CD4-positive, alpha-beta T cell treated with Interleukin-15 for 4 hours (primary cell): Measurements from ENCODE around the gene ZNF526.

Source experiments
- DNase-seq: peaks from one replicate; pipeline ENCODE4 v3.0.0-alpha.2; 2020; ENCODE audit warnings: low spot score

The ZNF526 gene

DNA sequence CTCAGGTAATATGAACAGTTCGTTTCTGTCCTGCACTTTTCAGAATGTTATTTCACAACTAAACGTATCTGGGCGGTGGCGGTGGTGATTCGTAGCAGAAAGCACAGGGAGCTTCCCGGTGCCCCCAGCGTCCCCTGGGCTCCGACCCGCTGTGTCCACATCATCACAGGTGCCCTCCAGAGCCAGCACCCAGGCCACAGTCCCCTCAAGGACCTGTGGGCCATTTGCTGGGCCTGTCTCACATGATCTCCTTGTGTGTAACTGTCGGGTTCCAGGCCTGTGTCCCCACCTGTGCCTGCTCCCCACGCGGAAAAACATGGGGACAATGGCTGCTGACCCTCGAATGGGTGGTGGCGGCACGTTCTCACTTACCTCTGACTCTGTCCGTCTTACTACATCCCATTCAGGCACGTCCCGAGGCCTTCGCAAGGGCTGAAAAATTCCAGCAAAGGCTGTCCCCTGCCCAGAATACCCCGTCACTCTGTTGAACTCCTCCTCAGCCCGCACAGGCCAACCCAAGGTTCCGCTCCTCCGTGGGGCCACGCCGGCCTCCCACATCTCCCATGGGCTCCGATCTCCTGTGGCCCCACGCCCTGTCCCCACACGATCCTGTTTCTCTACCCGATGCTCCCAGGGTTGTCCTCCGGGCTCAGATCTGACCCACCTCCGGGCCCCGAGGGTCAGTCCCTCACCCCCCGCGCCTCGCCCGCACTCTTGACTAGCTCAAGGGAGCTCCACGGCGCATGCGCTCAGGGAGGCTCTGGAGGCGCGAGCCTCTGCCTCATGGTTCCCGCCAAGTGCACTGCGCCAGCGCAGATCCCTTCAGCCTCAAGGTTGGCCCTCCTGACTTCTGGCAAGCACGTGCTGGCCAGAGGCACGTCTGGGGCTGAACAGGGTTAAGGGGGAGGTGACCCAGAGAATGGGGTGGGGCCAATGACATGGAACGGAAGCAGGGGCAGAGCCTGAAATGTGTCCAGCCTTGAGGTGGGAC, 23.8 kb upstream of the ZNF526 start:
- no peak for DNase-seq

DNA sequence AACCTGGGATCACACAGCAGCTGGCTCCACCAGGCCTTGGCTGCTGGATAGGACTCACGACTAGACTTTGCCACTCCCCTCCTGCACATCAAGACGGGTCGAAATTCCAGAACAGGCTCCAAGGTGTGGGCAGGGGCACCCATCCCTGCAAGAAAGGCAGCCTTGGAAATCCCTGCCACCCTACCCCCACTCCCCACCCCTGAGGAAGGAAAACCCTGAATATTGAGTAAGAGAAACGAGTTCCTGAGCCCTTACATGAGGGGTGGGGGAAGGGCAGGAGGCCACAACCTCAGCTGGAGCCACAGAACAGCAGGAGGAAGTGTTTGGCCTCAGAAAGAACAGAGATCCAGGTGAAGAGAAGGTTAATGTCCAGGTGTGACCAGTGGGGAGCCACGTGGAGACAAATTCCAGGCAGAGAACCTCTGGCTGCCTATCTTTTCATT, 22.7 kb upstream of the ZNF526 start:
- DNase-seq, result no peak

GRCh38 chr19:42198676-42199439, 21.3 kb upstream of the ZNF526 start:
- peak; percentile 80 for DNase-seq

GRCh38 chr19:42199440-42200115, 20.5 kb upstream of the ZNF526 start:
- DNase-seq, result peak; percentile 67

DNA sequence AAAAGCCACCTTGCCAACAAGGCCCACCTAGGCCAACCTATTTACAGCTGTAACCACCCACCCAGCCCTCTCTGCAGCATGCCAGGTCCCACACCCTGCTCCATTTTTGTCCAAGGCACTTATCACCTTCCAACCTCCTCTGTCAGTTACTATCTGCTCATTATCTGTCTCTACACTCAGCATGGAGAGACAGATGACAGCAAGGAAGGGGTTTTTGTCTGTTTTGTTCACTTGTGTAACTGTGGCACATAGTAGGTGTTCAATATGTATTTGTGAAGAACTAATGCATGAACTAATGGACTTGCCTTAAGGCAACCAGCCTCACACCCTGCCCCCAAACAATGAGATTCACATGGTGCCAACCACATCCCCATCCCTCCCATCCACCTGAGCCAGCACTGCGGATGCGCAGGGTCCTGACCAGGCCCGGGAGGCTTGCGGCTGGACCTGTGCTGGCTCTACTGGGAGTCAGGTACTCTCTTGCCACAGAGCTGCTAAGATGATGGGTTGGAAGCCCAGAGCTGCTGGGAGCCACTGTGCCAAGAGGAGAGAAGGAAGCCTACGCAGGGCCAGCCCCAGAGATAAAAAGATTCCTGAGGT, 19.9 kb upstream of the ZNF526 start:
- DNase-seq, result no peak

- peak; percentile 62 for DNase-seq
These were observed 18.4 kb upstream of the ZNF526 start for GRCh38 chr19:42201489-42202289.

- no peak for DNase-seq
These were observed 17.7 kb upstream of the ZNF526 start for GRCh38 chr19:42202290-42202880.

GRCh38 chr19:42203700-42204099, 16.4 kb upstream of the ZNF526 start:
- DNase-seq, result no peak

DNA sequence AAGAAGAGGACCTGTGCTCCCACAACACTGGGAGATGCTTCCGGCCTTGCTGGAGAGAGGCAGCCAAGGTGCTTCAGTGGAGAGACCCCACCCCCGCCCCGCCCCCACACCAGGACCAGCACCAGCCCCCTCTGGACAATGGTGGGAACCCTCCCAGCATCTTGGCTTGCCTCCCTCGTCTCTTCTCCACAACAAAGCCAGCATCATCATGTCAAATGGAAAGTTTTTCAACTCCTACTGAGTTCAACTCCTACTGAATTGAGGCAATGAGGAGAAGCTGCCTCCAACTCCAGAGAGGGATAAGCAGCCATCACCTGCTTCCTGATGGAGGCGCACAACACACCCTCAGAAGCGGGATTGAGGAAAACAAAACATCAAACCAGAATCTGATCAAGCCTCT, 15.4 kb upstream of the ZNF526 start:
- DNase-seq, result no peak

DNA sequence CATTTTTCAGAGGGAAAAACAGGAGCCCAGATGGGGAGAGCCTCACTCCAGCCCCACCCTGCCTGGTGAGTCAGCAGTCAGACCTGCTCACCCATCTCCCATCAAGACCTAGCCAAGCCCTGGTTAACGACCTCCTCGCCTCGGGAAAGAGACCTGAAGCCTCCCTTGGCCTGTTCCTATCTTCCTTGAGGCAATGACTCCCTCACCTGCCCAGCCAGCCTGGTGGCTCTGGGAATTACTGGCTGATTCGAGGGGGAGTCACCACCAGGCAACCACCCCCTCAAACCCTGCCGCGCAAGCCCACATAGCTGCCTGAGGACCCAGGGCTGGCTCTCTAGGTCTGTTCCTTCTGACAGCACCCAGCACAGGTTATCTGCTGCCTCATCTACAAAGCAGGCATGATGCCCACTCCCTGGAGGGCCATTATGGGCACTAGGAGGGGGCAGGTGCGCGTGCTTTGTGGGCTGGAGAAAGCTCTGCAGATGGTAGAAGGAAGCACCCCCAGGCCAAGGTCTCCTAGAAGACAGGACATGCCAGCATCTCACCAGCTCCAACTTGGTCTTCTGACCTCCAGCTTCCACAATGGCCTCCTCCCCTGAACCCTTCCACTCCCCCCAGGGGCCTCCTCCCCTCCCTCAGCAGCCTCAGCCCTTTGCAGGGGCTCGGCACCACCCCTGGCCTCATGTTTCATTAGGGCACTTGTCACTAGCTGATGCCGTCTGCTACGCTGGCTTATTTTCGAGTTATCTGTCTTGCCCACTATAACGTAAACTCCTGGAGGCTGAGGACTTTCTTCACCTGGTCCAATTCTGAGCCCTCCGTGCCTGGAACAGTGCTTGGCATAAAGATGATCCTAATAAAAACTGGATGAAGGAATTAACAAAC, 13.0 kb upstream of the ZNF526 start:
- no peak for DNase-seq

GRCh38 chr19:42207767-42208271, 12.3 kb upstream of the ZNF526 start:
- peak; percentile 37 for DNase-seq

GRCh38 chr19:42208612-42209011, 11.5 kb upstream of the ZNF526 start:
- DNase-seq, result no peak

DNA sequence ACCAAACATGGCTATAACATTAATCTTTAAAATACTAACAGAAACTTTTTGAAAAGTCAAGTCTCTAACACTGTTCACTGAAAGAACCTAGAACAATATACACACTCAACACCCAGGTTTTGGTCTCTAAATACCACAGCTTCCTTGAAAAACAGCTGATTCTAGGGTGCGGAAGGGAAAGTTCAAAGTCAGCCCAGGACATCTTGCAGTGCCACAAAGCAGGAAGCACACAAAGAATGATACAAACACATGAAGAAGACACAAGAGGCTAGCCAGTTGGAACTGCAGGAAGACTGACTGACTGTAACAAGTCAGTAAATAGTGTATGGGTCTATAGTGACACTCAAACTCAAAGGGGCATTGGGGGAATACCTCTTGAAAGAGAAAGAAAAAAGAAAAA, 7.2 kb upstream of the ZNF526 start:
- DNase-seq, result no peak

DNA sequence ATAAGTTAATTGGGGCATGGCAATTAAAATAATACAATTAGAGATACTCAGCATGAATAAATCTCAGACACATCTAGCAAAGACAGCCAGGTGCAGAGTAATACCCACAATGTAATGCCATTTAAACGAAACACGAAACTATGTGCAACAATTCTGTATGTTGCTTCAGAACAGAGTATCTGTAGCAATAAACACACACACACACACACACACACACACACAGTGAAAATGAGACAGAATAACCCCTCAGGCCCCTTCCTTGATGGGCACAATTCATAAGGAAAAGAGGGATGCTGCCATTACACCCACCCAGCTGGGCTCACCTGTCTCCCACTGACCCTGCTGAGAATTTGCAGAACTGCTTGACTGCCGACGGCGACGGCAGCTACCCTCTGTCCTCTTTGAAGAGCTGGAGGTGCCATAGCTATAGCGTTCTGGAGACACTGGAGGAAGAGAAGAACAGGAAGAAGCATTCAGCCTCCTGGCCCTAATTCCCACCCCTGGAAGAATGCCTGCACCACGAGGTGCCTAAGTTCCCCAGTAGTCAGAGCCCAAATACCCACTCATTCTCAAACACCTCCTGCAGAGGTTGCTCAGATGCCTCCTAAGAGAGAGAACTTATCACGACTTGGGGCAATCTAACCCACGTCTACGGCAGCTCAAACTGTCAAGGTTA, 5.2 kb upstream of the ZNF526 start:
- no peak for DNase-seq

GRCh38 chr19:42216653-42217519, 3.2 kb upstream of the ZNF526 start:
- DNase-seq, result no peak

DNA sequence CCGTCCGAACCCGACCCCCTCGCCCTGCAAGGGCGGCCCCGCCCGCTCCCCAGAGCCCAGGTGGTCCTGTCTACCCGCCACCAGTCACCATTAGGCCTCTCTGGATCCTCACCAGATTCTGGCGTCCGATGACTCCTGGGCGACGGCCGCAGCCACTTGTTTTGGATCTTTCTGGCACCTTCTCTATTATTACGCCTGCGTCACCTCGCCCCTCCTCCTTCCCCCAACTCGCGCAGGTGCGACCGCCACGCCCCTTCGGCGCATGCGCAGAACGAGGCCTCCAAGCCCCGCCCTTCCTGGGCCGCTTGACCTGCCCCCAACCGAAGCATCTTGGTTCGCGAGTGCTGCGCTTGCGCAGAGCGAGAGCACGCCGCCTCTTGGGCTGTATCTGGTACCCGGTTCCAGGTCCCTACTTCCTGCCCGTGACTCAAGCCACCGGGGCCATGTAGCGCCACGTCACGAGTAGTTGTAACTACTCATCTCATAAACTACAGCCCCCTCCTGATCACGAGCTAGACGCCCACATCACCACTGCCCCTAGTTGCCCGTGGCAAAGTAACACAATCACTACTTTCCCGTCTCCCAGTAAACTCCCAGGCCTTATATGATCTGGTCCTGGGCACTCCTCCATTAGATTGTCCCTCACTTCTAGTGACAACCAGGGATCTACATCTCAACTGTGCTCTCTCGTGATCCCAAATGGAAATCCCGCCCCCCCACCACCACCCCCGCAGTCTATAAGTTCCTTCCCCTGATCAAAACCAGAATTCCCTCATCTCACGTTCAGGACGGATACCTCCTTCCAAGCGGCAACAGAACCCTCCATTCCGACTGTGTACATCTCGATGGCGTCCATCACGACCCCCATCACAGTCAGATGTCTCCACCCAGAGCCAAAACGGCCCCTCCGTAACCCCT, 2.3 kb upstream of the ZNF526 start, which contains the start of gene DEDD2:
TSS of gene DEDD2 (minus strand) at position 158 of the 918 bp plus-strand sequence. CDS start 670 bp downstream, outside the sequence.
- peak; percentile 100 for DNase-seq

DNA sequence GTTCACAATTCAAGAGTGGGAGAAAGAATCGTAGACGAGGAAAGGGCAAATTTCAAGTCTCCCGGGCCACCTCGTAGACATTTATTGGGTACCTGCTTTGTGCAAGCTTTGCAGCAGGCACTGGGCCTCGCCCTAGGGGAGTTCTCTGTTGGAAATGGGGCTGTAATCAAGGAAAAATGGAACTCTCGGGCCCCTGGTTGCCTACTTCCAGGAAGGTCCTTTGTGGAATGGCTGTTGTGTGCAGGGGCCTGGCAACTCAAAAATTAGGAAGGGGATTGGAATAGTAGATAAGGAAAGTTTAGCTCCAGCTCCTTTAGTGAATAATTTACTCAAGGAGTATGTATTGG, 612 bp downstream of the ZNF526 start:
- DNase-seq, result no peak
